Adrenal gland (tissue), 12 donors: ENCODE measurements around the gene XPO4. TPM values are rescaled to one million over a fixed set of nuclear protein-coding genes. Genes with fewer than 3 reads are reported as not detected.

Source experiments
- DNase-seq, 7 donors: peaks; one replicate each; pipeline ENCODE4 v3.0.0-alpha.2; 2019 to 2020
- H3K27ac ChIP-seq, 5 donors: fragments of 200-600 bp; sonication (generic) in 4 of 5; 1 replicate in 3 of 5; 2 replicates in 2 of 5; pipeline versions ENCODE4 v1.5.1 to v1.8.0; 2016 to 2020; ENCODE audit warnings: mild to moderate bottlenecking in 1 of 5
- H3K27me3 ChIP-seq: fragments of 200-600 bp; 2 replicates; pipeline ENCODE4 v1.8.0; 2021
- H3K36me3 ChIP-seq, 2 donors: fragments of 200-600 bp; replicated peaks in 1 of 2; 1 replicate in 1 of 2; 2 replicates in 1 of 2; pipeline versions ENCODE4 v1.5.1 to v1.8.0; 2018 to 2022
- H3K4me1 ChIP-seq, 2 donors: fragments of 200-600 bp; replicated peaks in 1 of 2; 1 replicate in 1 of 2; 2 replicates in 1 of 2; pipeline versions ENCODE4 v1.5.1 to v1.8.0; 2018 to 2021
- H3K4me3 ChIP-seq, 4 donors: fragments of 200-600 bp; sonication (generic) in 3 of 4; one replicate each; pipeline ENCODE4 v1.5.1; 2016 to 2018
- H3K9me3 ChIP-seq, 3 donors: fragments of 200-600 bp; sonication (generic) in 1 of 3; replicated peaks in 1 of 3; 1 replicate in 2 of 3; 2 replicates in 1 of 3; pipeline versions ENCODE4 v1.5.1 to v1.8.0; 2016 to 2021
- POLR2A ChIP-seq, 2 donors: fragments of 450-650 bp; IDR thresholded peaks; one replicate each; pipeline ENCODE4 v1.6.1; 2017; ENCODE audit warnings: antibody characterized with exemption in 2 of 2, mild to moderate bottlenecking in 2 of 2, moderate library complexity in 1 of 2
- WGBS, 4 donors: extraction: QIAGEN DNeasy Blood & Tissue Kit in 2 of 4; methylation state at CpG; one replicate each; pipeline versions ENCODE4 v1.1.5 to v1.1.7; 2013 to 2017; 5-methylcytosine and 5-hydroxymethylcytosine counted together
- intact Hi-C, 2 donors: fragments of 100-400 bp; cut with DNase I; formaldehyde crosslinking; loops; one replicate each; pipeline versions ENCODE4 v1.14.1 to v1.15.0; 2022 to 2023
- polyA plus RNA-seq, 3 donors: library from polyadenylated mRNA; stranded (reverse); fragments of 200-250 nt in 2 of 3; fragments of 350-450 nt in 1 of 3; fragmentation: Illumina TruSeq in 1 of 3; extraction: RNeasy Lipid Tissue Mini Kit (QIAGEN cat#74804) in 1 of 3; gene quantifications; one replicate each; pipeline ENCODE4 v1.2.3, GENCODE V29; 2013 to 2014
- total RNA-seq, 9 donors: library from RNA; depleted of rRNA in 4 of 9; stranded (reverse); fragments of >200 nt in 4 of 9; fragments of 120-200 nt in 1 of 9; fragmentation: NEBNext Ultra II Directional in 1 of 9; extraction: Animal tissue kit (Norgen Biotek cat#: 25700) in 1 of 9; gene quantifications; one replicate each; pipeline versions ENCODE4 v1.1.0 to v1.2.4, GENCODE V29; 2013 to 2023
- TF ChIP-seq, protein P1 (sequence below), 6 experiments: fragments of 450-650 bp in 4 of 6; fragments of 200-600 bp in 2 of 6; sonication (generic) in 1 of 6; IDR thresholded peaks; 1 replicate in 5 of 6; 2 replicates in 1 of 6; pipeline versions ENCODE4 v1.5.1 to v1.8.0; 2016 to 2021; ENCODE audit warnings: antibody characterized with exemption in 6 of 6, mild to moderate bottlenecking in 2 of 6, moderate library complexity in 1 of 6
- donor health status: healthy with polysubstance abuse.
- donor health status: Bipolar disorder and iron deficiency.
- donor health status: DM: yes; HTN: yes; CAD: no.
- donor health status: DM: no; HTN: no; CAD: no.
- donor health status: DM: no; HTN: no; CAD: no.
- donor health status: DM: yes; HTN: yes; CAD: no.

XPO4 gene
- total and polyA plus RNA-seq, 12 donors: 1.9 to 20.3 (median 11.5) TPM

DNA sequence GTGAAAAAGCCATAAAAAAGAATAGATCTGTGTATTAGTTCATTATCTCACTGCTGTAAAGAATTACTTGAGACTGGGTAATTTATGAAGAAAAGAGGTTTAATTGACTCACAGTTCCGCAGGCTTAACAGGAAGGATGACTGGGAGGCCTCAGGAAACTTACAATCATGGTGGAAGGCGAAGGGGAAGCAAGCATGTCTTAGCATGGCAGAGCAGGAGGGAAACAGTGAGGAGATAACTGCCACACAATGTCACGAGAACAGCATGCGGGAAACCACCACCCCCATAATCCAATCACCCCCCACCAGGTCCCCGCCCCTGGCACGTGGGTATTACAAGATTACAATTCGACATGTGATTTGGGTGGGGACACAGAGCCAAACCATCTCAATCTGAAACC is 89.7 kb downstream of the XPO4 start:
- H3K9me3 ChIP-seq: no peaks in the 10 kb centered on the region
- TF ChIP-seq POLR2A (IDR thresholded peaks at IDR 0.05): no peak
- TF ChIP-seq, protein P1, sequence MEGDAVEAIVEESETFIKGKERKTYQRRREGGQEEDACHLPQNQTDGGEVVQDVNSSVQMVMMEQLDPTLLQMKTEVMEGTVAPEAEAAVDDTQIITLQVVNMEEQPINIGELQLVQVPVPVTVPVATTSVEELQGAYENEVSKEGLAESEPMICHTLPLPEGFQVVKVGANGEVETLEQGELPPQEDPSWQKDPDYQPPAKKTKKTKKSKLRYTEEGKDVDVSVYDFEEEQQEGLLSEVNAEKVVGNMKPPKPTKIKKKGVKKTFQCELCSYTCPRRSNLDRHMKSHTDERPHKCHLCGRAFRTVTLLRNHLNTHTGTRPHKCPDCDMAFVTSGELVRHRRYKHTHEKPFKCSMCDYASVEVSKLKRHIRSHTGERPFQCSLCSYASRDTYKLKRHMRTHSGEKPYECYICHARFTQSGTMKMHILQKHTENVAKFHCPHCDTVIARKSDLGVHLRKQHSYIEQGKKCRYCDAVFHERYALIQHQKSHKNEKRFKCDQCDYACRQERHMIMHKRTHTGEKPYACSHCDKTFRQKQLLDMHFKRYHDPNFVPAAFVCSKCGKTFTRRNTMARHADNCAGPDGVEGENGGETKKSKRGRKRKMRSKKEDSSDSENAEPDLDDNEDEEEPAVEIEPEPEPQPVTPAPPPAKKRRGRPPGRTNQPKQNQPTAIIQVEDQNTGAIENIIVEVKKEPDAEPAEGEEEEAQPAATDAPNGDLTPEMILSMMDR (IDR thresholded peaks at IDR 0.05): no peak
- H3K4me1 ChIP-seq: peaks cover 2 to 17% of the 10 kb centered on the region in 2 donors
- no peak overlapping the region for H3K4me3 ChIP-seq
- DNase-seq: no peak
- 86 to 99% (median 94%) methylated on average over 7 of the region's 7 CpGs for WGBS, 4 donors
- peaks cover 0 to 17% of the 10 kb centered on the region in 2 donors for H3K36me3 ChIP-seq
- no peak overlapping the region for H3K27ac ChIP-seq
- intact Hi-C loops: no loop called here
- H3K27me3 ChIP-seq: no peaks in the 10 kb centered on the region

DNA sequence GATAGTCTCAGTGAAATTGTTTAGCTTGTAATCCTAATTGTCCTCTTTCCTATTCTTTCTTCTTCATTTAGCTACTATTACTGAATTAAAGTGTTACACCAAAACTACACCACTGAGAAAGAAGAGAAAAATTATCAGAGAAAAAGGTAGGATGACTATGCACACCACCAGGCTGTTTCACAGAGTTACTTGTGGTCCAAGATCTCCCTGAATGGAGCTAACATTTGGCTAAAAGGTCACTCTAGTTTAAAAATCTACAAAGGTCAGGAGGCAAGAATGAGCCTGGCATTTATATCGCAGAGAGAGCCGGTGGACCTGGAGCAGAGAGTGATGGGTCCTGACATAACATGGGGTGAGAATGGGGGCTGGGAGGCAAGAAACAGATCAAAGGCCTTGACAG is 91.7 kb downstream of the XPO4 start:
- peaks cover 0 to 28% of the 10 kb centered on the region in 2 donors for H3K36me3 ChIP-seq
- H3K27ac ChIP-seq: no peak overlapping the region
- WGBS, 4 donors: 32 to 59% (median 39%) methylated on average over 2 of the region's 2 CpGs
- intact Hi-C loops: no loop called here
- no peak for TF ChIP-seq POLR2A (IDR thresholded peaks at IDR 0.05)
- TF ChIP-seq, protein P1 (IDR thresholded peaks at IDR 0.05): no peak
- DNase-seq: no peak
- H3K4me1 ChIP-seq: peaks cover 2 to 17% of the 10 kb centered on the region in 2 donors
- no peak overlapping the region for H3K4me3 ChIP-seq
- no peaks in the 10 kb centered on the region for H3K9me3 ChIP-seq
- H3K27me3 ChIP-seq: no peaks in the 10 kb centered on the region

DNA sequence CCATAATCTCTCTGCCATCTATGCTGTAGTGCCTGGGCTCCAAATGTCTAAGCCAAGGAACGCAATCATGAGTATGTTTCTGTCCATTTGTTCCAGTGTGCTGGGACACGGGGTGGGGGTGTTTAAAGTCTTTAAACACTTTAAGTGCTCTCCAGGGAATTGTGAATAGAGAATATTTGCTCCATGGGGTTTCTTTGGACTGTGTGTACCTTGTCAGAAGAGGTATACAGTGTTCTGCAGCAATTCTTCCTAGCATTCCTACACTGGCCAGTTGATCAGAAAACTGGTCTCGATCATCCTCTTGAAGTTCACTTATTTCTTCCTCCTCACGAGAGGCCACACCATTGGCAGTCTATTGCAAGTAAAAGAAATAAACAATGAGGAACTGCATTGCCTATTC is 93.7 kb downstream of the XPO4 start:
- Histone ChIP-seq H3K9me3 (no peaks in the 10 kb centered on the region), H3K27ac (no peak overlapping the region), H3K4me1 (peaks cover 0 to 5% of the 10 kb centered on the region in 2 donors), H3K4me3 (no peak overlapping the region), H3K36me3 (peaks cover 0 to 28% of the 10 kb centered on the region in 2 donors), H3K27me3 (no peaks in the 10 kb centered on the region)
- no peak for TF ChIP-seq POLR2A (IDR thresholded peaks at IDR 0.05)
- TF ChIP-seq, protein P1 (IDR thresholded peaks at IDR 0.05): no peak
- intact Hi-C loops: no loop called here
- WGBS, 4 donors: 93 to 97% (median 94%) methylated on average over 4 of the region's 4 CpGs
- DNase-seq: no peak

DNA sequence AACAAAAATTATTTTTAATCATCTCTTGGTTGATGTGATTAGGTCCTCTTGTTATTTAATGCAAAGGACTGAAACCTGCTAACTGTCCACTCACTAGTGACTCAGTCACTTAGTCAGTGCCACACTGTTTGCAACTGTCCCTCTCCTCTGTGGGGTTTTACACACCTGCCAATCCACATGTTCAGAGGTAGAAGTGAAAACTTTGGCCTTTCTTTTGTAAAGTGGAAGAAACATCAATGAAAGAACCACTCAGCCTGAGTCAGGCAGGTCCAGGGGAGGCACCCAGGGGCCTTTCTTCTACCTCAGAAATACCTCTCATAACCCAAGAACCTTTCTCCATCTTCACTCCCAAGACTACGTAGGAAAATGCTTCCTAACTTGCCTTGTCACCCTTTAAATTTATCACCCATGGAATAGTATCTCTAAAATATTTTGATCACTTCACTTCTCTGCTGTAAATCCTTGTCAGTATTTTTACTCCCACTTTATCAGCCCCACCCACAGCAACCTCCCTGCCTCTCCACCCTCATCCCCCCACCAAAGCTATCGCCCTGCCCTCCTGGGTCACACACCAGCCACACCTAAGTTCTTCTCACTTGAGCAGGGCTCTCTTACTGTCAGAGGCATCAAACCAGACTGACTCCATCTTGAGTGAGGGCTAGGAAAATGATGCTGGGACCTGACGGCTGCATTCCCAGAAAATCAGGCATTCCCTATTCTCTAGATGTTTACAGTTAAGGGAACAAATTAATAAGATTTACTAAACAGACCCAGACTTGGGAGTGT is 99.2 kb downstream of the XPO4 start:
- peaks cover 0 to 16% of the 10 kb centered on the region in 2 donors for H3K36me3 ChIP-seq
- H3K27ac ChIP-seq: no peak overlapping the region
- DNase-seq: no peak
- no peaks in the 10 kb centered on the region for H3K27me3 ChIP-seq
- TF ChIP-seq, protein P1 (IDR thresholded peaks at IDR 0.05): no peak
- TF ChIP-seq POLR2A (IDR thresholded peaks at IDR 0.05): no peak
- H3K4me3 ChIP-seq: no peak overlapping the region
- H3K4me1 ChIP-seq: no peaks in the 10 kb centered on the region
- no peaks in the 10 kb centered on the region for H3K9me3 ChIP-seq
- 92 to 98% (median 95%) methylated on average over 3 of the region's 3 CpGs for WGBS, 4 donors
- intact Hi-C loops: no loop called here
